D721Med (cell line): ENCODE data around the gene SAMD14.

Experiments used
- DNase-seq: peaks from one replicate; pipeline ENCODE4 v3.0.0; 2011; ENCODE audit warnings: low spot score; ENCODE audit not compliant: insufficient read length
- FAIRE-seq: peaks from 2 replicates; lab custom pipeline; 2011; peaks lifted over from hg19 to GRCh38; lab: Jason Lieb, UNC
- CTCF ChIP-seq: IDR thresholded peaks from 2 replicates; pipeline ENCODE4 v1.5.1; 2012; ENCODE audit warnings: mild to moderate bottlenecking, control low read depth; ENCODE audit not compliant: insufficient read depth; ENCODE audit errors: missing control alignments

SAMD14 gene

GRCh38 chr17:50129728-50130558, at the start of gene SAMD14:
Gene SAMD14, minus strand, starts transcription at chr17:50130160. Its CDS starts 5,201 bp downstream, at chr17:50124959.
- no peak for FAIRE-seq

GRCh38 chr17:50177983-50178834, 48.2 kb upstream of the SAMD14 start:
- FAIRE-seq, result no peak

More at GRCh38 chr17:50129728-50130558, at the start of gene SAMD14:
- no peak for DNase-seq
- TF ChIP-seq CTCF, result no peak

GRCh38 chr17:50177476-50177875, 47.5 kb upstream of the SAMD14 start:
- no peak for FAIRE-seq
- TF ChIP-seq CTCF, result no peak
- no peak for DNase-seq

More at GRCh38 chr17:50177983-50178834, 48.2 kb upstream of the SAMD14 start:
- no peak for DNase-seq
- TF ChIP-seq CTCF, result peak; percentile 58

GRCh38 chr17:50176559-50177357, 46.8 kb upstream of the SAMD14 start:
- no peak for DNase-seq
- TF ChIP-seq CTCF, result no peak
- no peak for FAIRE-seq

- TF ChIP-seq CTCF, result no peak
- DNase-seq, result no peak
- FAIRE-seq, result no peak
Observed at GRCh38 chr17:50175035-50175807, 45.3 kb upstream of the SAMD14 start.

- DNase-seq, result no peak
- no peak for FAIRE-seq
- TF ChIP-seq CTCF, result no peak
Observed at GRCh38 chr17:50174444-50174843, 44.5 kb upstream of the SAMD14 start.
